ENCODE data around the gene MRPL42.

Gene MRPL42

DNA sequence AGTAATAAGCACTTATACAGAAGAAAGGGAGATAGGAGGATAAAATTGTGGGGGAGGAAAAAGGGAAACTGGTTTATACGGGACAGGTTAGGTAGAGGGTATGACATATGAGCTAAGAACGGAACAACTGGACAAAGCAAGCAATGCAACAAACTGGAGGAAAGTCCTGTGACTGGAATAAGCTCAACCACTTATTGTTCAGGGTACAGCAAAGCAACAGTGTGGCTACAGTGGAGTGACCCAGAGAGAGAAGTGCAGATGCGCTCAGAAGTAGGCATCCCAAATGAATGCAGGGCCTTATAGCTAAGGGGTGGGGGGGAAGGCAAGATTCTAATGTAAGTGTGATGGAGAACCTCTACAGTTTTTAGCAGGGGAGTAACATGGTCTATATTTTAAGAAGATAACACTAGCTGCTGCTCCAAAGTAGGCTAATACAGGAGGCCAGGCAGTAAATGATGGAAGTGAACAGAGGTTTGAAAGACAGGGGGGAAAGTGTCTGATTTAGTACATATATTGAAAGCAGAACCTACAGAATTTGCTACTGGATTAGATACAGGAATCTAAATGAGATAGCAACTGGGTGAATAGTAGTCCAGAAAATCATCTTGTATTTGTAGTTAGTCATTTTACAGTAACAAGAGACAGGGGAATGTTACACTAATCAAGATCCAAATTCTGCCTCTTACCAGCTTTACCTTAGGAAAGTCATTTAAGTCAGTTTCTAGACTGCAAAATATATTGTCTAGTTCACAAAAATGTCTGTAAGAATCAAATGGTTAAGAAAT is 28.9 kb upstream of the MRPL42 start:
- intact Hi-C loops (cut with micrococcal nuclease) = no loop called here
- peaks cover 72% of the 10 kb centered on the region for H3K4me1 Mint-ChIP-seq (ENCODE audit: low read depth)
- H3K27ac Mint-ChIP-seq = no peak overlapping the region
- H3K9me3 Mint-ChIP-seq = no peaks in the 10 kb centered on the region
- H3K4me3 Mint-ChIP-seq = no peak overlapping the region
- no peaks in the 10 kb centered on the region for H3K27me3 Mint-ChIP-seq
- H3K36me3 Mint-ChIP-seq (ENCODE audit: low read depth) = peaks cover 28% of the 10 kb centered on the region

DNA sequence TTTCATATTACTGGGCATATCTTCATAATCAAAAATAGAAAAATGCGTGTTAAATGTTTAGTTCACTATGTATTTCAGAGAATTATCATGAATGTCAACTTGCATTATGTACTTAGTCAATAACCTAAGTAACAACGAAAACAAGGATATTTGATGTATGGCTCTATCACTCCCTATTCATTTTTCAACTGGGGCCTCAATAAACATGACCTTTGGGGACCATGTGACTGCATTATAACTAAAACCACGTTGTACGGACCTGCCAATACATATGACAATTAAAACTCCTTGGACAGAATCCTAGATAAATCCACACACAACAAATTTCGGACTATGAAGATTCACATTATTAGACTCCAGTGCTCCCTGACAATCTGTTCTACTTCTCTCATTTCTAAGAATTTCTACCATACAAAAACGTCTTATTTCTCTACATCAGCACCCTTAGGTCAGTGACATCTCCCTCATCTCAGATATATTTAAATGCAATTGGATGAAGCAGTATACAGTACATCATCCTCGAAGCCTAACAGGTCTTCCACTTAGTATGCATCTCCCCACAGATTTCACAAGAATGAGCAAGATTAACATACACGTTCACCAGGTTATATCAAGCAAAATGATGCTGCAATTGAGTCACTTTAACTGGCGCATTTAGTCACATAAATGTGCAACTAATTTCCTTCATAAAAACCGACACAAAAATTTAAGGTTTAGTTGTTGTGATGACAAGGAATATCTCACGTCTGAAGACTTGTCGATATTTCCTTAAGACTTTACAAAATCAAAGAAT is 27.1 kb upstream of the MRPL42 start:
- H3K27me3 Mint-ChIP-seq = no peaks in the 10 kb centered on the region
- intact Hi-C loops (cut with micrococcal nuclease) = no loop called here

DNA sequence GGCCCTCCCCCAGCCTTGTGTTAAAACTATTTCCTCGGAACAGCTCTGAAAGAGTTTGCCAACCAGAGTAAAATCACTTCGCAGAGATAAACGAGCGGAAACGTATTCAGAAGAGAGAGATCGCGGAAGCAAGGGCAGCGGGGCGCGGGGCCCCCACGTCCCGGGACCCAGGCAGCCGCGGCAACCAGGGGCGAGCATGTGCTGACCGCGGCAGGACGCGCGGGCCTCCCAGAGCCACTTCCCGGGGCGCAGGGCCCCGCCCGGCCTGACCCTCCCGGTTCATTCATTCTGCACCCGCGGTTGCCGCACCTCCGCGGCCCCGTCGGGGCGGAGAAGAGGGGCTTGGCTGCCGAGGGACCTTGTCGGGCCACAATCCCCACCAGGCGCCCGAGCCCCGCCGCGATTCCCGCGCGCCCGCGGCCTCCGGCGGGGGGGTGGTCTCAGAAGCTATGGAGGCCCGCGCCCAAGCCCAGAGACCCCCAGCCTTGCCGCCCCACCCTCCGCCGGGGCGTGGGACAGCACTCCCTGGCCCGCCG is 26.2 kb upstream of the MRPL42 start:
- H3K9me3 Mint-ChIP-seq = no peaks in the 10 kb centered on the region
- no peaks in the 10 kb centered on the region for H3K27me3 Mint-ChIP-seq
- peak overlapping the region; percentile 87 for H3K4me3 Mint-ChIP-seq
- intact Hi-C loops (cut with micrococcal nuclease) = no loop called here
- peaks cover 54% of the 10 kb centered on the region for H3K4me1 Mint-ChIP-seq (ENCODE audit: low read depth)
- peak overlapping the region; percentile 94 for H3K27ac Mint-ChIP-seq
- peaks cover 28% of the 10 kb centered on the region for H3K36me3 Mint-ChIP-seq (ENCODE audit: low read depth)

More for the DNA sequence above, 27.1 kb upstream of the MRPL42 start:
- peak overlapping the region; percentile 94 for H3K27ac Mint-ChIP-seq
- no peaks in the 10 kb centered on the region for H3K9me3 Mint-ChIP-seq
- H3K4me1 Mint-ChIP-seq (ENCODE audit: low read depth) = peaks cover 61% of the 10 kb centered on the region
- H3K4me3 Mint-ChIP-seq = peak overlapping the region; percentile 87
- H3K36me3 Mint-ChIP-seq (ENCODE audit: low read depth) = peaks cover 28% of the 10 kb centered on the region

DNA sequence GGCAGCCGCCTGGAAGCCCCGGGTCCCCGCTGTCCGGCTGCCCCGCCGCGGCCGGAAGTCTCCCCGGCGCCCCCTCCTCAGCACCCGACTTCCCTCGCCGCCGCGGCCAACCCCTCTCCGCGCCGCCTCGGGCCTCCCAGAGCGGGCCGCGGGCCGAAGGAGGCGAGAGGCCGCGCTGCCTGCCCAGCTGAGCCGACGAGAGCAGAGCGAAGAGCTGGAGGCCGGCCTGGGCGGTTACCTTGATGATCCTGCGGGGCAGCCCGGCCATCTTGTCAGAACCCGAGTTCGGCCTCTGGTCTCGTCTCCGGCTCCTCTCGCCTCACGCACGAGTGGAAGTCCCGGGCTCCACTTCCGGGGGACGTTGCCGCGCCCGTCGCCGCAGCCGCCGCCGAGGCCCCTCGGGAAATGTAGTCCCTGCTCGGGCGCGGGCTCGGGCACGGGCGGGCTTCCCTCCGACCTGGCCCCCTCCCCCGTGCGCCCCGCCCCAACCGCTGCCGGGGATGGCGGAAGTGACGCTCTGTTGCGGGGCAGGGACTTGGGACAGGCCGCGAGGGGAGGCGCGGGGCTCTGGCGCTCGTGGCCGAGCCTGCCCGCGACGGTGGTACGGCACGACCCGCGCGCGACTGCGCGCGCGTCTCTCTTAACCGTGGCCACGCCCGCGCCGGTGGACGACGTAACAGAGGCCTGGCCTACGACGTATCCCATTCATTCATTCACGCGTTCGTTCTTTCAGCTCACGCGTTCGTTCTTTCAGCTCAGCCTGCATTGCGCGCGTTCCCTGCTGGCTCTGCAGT is 25.5 kb upstream of the MRPL42 start, which contains the start of gene UBE2N:
TSS of gene UBE2N (minus strand) at position 331 of the 794 bp plus-strand sequence. CDS start at position 268, 63 bp downstream.
- Mint-ChIP-seq H3K27ac (peak within 1 kb of the TSS; percentile 94), H3K27me3 (no peaks in the 10 kb centered on the region), H3K4me3 (peak within 1 kb of the TSS; percentile 87), H3K4me1 (ENCODE audit: low read depth) (peaks cover 48% of the 10 kb centered on the region), H3K36me3 (ENCODE audit: low read depth) (peaks cover 28% of the 10 kb centered on the region), H3K9me3 (no peaks in the 10 kb centered on the region)
- intact Hi-C loops (cut with micrococcal nuclease) = loop anchor here (2.0 kb wide), 2 partner anchors 25 to 67 kb away; partner anchors contain the start of gene MRPL42

DNA sequence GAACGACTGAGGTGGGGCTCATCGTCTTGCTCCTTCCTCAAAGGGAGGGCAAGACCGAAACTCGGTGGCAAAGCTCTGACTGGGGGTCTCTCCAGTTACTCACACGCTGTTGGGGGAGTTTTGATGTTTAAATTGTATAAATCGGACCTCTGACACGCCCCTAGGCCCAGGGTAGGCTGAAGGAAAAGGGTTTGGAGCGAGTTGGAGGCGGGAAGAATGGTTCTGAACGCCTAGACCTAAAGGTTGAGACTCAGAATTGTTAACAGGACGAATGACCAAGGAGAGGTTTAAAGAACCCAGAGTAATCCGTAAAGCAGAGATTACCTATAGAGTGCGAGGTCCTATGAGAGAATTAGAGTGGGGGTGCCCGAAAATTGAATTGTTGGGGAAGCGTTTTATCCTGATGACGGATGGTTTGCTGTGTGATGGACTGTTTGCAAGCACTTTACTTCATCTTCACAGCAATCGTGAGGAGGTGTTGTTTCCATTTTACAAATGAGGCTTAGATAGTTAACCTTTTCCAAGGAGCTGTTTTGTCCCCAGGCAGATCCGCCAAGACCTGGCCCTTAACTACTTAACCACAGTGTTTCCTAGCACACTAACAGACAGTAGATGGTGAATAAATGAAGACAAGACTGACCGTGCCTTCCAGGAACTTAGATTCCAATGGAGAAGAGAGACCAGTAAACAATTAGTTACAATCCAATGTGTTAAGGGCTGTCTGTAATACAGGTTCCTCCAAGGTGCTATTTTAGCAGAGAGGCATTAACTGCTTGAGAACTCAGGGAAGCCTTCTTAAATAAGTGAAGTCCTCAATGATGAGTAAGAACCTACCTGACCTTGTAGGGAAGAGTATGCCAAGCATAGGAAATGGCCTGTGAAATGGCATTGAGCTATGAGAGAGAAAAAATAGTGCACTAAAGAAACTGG is 24.6 kb upstream of the MRPL42 start:
- no peaks in the 10 kb centered on the region for H3K27me3 Mint-ChIP-seq
- H3K4me1 Mint-ChIP-seq (ENCODE audit: low read depth) = peaks cover 44% of the 10 kb centered on the region
- peak overlapping the region; percentile 94 for H3K27ac Mint-ChIP-seq
- intact Hi-C loops (cut with micrococcal nuclease) = loop anchor here (2.0 kb wide), 2 partner anchors 24 to 68 kb away; partner anchors contain the start of gene MRPL42
- H3K9me3 Mint-ChIP-seq = no peaks in the 10 kb centered on the region
- peaks cover 19% of the 10 kb centered on the region for H3K36me3 Mint-ChIP-seq (ENCODE audit: low read depth)
- H3K4me3 Mint-ChIP-seq = peak overlapping the region; percentile 87

DNA sequence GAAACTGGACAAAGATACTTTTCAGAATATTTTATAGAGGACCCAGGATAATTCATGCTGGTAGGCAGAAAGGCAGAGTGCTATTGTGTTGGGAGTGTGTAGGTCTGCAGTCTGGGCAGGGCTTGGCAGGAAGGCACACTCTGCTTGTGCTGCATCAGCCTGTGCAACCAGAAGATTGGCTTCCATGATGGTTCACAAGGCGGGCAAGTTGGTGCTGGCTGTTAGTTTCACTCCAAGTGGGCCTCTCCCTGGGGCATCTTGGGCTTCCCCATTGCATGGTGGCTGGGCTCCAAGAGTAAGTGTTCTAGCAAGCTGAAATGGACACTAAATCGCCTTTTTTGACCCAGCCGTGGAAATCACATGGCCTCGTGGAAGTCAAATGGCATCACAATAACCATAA is 23.7 kb upstream of the MRPL42 start:
- Mint-ChIP-seq H3K4me1 (ENCODE audit: low read depth) (peaks cover 41% of the 10 kb centered on the region), H3K9me3 (no peaks in the 10 kb centered on the region), H3K27ac (no peak overlapping the region), H3K4me3 (no peak overlapping the region), H3K36me3 (ENCODE audit: low read depth) (peaks cover 18% of the 10 kb centered on the region), H3K27me3 (no peaks in the 10 kb centered on the region)
- intact Hi-C loops (cut with micrococcal nuclease) = loop anchor here (2.0 kb wide), 2 partner anchors 23 to 69 kb away; partner anchors contain the start of gene MRPL42

DNA sequence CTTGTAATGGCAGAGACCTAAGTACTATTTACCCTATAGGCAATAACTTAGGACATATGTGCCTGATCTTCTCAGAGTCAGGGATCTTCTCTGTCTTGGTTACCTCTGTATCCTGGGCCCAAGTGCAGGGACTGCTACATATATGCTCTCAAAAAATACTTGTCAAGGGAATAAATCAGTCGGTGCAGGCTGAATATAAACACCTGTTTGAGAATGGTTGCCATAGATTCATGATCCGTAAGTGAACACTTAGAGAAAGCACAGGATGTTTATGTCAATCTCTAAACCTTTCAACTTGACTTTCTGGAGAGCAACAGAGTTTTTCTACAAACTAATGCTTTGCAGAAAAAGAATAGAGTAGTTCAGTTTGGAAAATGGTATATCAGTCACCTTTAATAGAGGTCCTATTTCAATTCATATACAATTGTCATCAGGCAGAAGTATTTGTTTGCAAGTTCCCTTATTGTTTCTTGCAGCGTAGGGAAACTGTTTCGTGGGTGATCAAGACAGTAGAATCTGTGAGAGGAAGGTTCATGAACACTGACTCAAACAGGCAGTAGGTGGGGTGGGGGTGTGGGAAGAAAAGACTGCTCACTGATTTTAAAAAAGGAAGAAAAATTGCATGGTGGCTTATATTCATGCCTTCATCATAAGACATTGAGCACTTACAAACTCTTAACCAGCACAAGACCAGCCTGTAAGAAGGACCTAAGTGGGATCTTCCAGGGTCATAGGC is 19.6 kb upstream of the MRPL42 start:
- Mint-ChIP-seq H3K27ac (no peak overlapping the region), H3K27me3 (no peaks in the 10 kb centered on the region), H3K4me3 (no peak overlapping the region), H3K36me3 (ENCODE audit: low read depth) (no peaks in the 10 kb centered on the region), H3K4me1 (ENCODE audit: low read depth) (peaks cover 33% of the 10 kb centered on the region), H3K9me3 (no peaks in the 10 kb centered on the region)
- intact Hi-C loops (cut with micrococcal nuclease) = no loop called here

DNA sequence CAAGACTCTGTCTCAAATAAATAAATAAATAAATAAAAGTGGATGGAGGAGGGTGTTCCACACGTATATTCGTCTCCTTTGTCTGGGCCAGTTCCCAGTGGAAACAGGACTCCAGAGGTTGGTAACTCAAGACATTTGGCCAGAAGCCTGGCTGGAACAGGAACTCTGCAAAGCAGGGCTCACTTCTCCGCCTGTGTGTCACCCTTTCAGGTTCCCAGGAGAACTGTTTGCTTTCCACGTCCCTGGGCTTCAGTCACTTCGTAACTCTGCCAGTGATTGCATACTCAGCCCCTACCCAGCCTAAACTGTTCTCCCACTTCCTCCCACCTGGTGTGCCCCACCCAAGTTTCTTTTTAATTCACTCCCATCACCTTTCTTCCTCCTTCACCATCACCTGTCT is 18.5 kb upstream of the MRPL42 start:
- Mint-ChIP-seq H3K27ac (no peak overlapping the region), H3K27me3 (no peaks in the 10 kb centered on the region), H3K4me1 (ENCODE audit: low read depth) (peaks cover 29% of the 10 kb centered on the region), H3K4me3 (no peak overlapping the region), H3K36me3 (ENCODE audit: low read depth) (no peaks in the 10 kb centered on the region), H3K9me3 (no peaks in the 10 kb centered on the region)
- intact Hi-C loops (cut with micrococcal nuclease) = no loop called here

DNA sequence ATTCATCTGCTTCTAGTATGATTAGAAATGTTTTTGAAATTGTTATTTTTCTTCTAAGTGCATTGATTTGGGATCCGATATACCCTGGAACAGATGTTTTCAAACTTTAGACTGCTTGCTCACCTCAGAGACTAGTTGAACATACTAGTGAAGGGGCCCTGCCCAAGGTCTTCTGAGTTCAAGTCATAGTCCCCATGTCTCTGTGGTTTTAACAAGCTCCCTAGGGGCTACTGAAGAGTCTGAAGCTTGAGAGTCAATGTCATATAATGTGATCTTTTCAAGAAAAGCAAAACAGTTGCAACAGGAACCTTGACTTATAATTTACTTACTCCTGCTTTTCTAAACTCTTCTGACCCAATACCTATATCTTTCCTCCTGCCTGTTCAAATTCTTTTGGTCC is 18.0 kb upstream of the MRPL42 start:
- Mint-ChIP-seq H3K36me3 (ENCODE audit: low read depth) (no peaks in the 10 kb centered on the region), H3K4me3 (no peak overlapping the region), H3K4me1 (ENCODE audit: low read depth) (peaks cover 29% of the 10 kb centered on the region), H3K9me3 (no peaks in the 10 kb centered on the region), H3K27me3 (no peaks in the 10 kb centered on the region), H3K27ac (no peak overlapping the region)
- intact Hi-C loops (cut with micrococcal nuclease) = no loop called here

DNA sequence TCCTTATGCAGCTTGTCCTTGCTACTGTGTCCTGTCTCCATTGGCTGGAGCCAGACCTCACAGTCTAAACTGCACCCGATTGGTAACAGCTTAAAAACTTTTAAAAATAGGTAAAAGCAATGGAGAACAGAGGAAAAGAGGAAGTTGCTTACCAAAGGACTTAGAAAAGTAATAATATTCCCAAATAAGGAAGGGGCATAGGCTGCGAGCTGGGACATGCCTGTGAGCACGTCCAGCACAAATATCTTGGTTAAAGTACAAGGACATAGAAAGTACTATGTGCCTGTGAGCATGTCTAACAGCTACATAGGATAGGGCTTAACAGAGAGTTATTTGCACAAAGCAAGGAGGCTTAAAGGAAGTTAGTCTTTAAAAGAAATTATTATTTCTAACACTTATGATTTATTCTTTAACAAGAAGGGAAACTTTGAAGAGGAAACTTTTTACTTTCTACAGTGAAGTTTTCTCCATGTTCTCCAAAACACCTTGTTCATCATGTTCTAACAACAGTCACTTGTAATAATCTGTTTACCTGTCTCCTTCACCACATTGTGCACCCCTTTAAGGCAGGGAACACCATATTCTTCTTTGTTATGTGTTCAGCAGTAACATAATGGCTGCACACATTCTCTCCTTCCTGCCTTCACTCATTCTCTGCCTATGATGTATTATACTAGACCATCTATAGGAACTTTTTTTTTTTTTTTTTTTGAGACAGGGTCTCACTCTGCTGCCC is 15.7 kb upstream of the MRPL42 start:
- Mint-ChIP-seq H3K9me3 (no peaks in the 10 kb centered on the region), H3K27me3 (no peaks in the 10 kb centered on the region), H3K36me3 (ENCODE audit: low read depth) (no peaks in the 10 kb centered on the region), H3K27ac (no peak overlapping the region), H3K4me3 (no peak overlapping the region), H3K4me1 (ENCODE audit: low read depth) (peaks cover 29% of the 10 kb centered on the region)
- intact Hi-C loops (cut with micrococcal nuclease) = no loop called here

DNA sequence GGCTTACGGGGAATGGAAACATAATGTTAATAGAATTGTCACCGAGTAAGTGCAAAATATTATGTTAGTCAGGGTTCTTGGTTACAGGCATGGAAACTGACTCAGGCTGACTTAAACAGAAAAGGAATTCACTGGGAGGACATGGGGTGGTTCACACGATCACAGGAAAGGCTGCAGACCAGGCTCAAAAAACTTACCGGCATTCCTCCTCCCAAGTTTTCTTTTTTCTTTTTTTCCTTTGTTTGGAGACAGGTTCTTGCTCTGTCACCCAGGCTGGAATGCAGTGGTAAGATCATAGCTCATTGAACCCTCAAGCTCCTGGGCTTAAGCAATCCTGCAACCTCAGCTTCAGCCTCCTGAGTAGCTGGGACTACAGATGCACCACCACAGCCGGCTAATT is 13.7 kb upstream of the MRPL42 start:
- Mint-ChIP-seq H3K36me3 (ENCODE audit: low read depth) (no peaks in the 10 kb centered on the region), H3K9me3 (no peaks in the 10 kb centered on the region), H3K4me1 (ENCODE audit: low read depth) (peaks cover 17% of the 10 kb centered on the region), H3K27me3 (no peaks in the 10 kb centered on the region), H3K4me3 (no peak overlapping the region), H3K27ac (no peak overlapping the region)
- intact Hi-C loops (cut with micrococcal nuclease) = no loop called here

DNA sequence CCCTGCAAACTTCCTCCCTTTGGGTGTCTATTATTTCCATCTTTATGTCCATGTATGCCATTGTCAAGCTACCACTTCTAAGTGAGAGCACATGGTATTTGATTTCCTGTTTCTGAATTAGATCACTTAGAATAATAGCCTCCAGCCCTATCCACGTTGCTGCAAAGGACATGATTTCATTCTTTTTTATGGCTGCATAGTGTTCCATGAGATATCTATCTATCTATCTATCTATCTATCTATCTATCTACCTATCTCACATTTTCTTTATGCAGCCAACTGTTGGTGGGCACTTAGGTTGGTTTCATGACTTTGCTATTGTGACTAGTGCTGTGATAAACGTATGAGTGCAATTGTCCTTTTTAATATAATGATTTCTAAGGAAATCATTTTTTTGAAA is 11.2 kb upstream of the MRPL42 start:
- Mint-ChIP-seq H3K4me1 (ENCODE audit: low read depth) (peaks cover 21% of the 10 kb centered on the region), H3K27me3 (no peaks in the 10 kb centered on the region), H3K4me3 (no peak overlapping the region), H3K9me3 (no peaks in the 10 kb centered on the region), H3K27ac (no peak overlapping the region), H3K36me3 (ENCODE audit: low read depth) (no peaks in the 10 kb centered on the region)
- intact Hi-C loops (cut with micrococcal nuclease) = no loop called here

Data from dendritic cell treated with granulocyte-macrophage colony-stimulating factor and Interleukin-4, amounts not matched to agents 40 ng/mL and 50 ng/mL, for 4 days (primary cell).